HG02678 (cell line): ENCODE measurements around the gene TELO2.

ENCODE experiments used
- ATAC-seq: cut with Tn5 transposase; IDR thresholded peaks from one replicate; pipeline ENCODE4 v1.9.1; 2021; ENCODE audit warnings: mild to moderate bottlenecking, moderate library complexity; ENCODE audit not compliant: unreplicated experiment

TELO2 gene

DNA sequence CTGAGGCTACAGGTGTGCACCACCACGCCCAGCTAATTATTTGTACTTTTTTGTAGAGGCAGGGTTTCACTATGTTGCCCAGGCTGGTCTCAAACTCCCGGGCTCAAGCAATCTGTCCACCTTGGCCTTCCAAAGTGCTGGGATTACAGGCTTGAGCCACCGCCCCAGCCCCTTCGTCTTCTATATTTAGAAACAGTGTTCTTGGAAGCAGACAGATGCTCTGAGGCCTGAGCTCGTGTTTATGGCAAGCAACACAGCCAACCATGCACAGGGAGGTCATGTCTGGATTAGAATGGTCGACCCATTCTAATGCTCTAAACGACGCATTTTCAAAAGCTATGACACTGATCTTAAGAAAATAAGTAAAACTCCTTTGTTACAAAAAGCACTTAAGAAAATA is 56.9 kb downstream of the TELO2 start:
- ATAC-seq: no peak

GRCh38 chr16:1550696-1551095 is 57.5 kb downstream of the TELO2 start:
- no peak for ATAC-seq

GRCh38 chr16:1551166-1551565 is 58.0 kb downstream of the TELO2 start:
- no peak for ATAC-seq

DNA sequence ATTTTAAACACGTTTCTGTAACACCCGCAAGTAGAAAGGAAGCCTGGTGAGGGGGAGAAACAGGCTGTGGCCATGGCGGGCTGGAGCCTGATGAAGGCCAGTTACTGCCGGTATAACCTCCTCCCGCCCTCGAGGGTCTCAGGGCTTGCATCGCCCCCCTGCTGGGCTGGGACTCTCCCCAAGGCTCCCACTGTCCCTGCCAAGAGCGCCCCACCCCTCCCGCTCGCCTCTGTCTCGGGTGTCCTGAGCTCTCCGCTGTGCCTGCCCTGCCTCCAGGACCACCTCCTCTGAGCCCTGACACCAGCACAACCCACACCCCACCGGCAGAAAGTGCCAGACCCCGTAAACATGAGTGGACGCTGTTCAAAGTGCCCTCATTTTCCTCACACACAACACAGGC is 59.0 kb downstream of the TELO2 start:
- no peak for ATAC-seq

GRCh38 chr16:1553946-1554825 is 61.0 kb downstream of the TELO2 start:
- ATAC-seq: no peak

DNA sequence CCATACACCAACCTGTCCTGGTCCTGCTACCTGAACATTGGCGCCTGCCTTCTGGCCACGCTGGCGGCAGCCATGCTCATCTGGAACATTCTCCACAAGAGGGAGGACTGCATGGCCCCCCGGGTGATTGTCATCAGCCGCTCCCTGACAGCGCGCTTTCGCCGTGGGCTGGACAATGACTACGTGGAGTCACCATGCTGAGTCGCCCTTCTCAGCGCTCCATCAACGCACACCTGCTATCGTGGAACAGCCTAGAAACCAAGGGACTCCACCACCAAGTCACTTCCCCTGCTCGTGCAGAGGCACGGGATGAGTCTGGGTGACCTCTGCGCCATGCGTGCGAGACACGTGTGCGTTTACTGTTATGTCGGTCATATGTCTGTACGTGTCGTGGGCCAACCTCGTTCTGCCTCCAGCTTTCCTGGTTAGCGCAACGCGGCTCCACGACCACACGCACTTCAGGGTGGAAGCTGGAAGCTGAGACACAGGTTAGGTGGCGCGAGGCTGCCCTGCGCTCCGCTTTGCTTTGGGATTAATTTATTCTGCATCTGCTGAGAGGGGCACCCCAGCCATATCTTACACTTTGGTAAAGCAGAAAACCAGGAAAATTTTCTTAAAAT is 61.8 kb downstream of the TELO2 start:
- no peak for ATAC-seq

- no peak for ATAC-seq
Observed at GRCh38 chr16:1556254-1556653, 63.1 kb downstream of the TELO2 start.

- no peak for ATAC-seq
Observed at GRCh38 chr16:1557074-1557473, 63.9 kb downstream of the TELO2 start.

DNA sequence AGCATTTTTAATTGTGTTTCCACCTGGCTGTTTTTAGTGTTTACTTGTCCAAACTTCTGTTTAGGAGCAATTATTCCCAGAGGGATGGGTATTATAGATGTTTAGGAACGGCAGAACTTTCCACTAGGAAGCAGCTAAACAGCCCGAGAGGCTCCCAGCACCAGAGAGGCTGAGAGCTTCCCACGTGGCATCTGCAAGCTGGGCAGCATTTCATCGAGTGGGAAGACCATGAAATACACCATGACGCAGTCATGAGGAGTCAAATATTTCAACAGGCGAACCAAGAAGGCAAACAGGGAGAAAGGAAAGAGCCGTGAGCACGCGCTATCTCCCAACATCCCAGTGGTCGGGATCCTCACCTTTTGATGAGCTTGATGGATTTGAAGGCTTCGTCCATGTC is 64.4 kb downstream of the TELO2 start:
- ATAC-seq: no peak

DNA sequence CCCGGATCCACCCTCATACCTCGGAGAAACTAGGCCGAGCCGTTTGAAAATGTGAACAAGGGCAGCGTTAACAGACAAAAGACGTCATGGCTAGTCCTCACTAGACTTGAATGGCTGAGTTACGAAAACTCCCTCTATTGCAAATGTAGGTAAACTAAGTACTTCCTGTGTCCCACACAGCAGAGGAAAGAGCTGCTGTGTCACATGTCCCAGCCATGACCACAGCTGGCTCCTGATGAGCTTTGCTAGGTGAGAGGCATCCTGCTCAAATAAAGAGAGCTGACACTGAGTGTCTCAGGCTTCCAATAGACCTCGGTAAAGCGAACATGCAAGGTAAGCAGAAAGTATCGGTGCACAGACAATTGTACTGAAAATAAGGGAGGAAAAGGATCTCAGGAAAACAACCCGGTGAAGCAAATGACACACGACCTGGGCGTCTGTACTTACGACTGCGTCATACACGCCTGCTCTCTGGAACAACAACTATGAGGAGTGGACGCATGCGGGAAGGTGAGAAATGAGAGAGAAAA is 66.4 kb downstream of the TELO2 start:
- ATAC-seq: no peak
